Small intestine (tissue), 7 donors: Measurements from ENCODE around the gene CHURC1. TPM values are rescaled to one million over a fixed set of nuclear protein-coding genes. Genes with fewer than 3 reads are reported as not detected.

Experiments
- DNase-seq, 2 donors: peaks; one replicate each; pipeline versions ENCODE4 v3.0.0 to v3.0.0-alpha.2; 2013
- FAIRE-seq: peaks from 2 replicates; lab custom pipeline; 2012; peaks lifted over from hg19 to GRCh38; lab: Jason Lieb, UNC
- H3K27ac ChIP-seq, 3 donors: one replicate each; pipeline ENCODE4 v1.5.1; 2013; ENCODE audit warnings: low read length in 2 of 3, mild to moderate bottlenecking in 2 of 3, control low read depth in 1 of 3, inconsistent platforms in 1 of 3, low read depth in 1 of 3, moderate library complexity in 1 of 3
- H3K27me3 ChIP-seq, 3 donors: one replicate each; pipeline ENCODE4 v1.6.1; 2013; ENCODE audit warnings: low read length in 3 of 3, inconsistent platforms in 1 of 3; ENCODE audit not compliant: control insufficient read depth in 3 of 3, insufficient read depth in 3 of 3
- H3K36me3 ChIP-seq, 3 donors: one replicate each; pipeline ENCODE4 v1.6.1; 2013; ENCODE audit warnings: low read length in 3 of 3, inconsistent platforms in 1 of 3, low read depth in 1 of 3, mild to moderate bottlenecking in 1 of 3, moderate library complexity in 1 of 3; ENCODE audit not compliant: control insufficient read depth in 3 of 3, insufficient read depth in 2 of 3
- H3K4me1 ChIP-seq, 3 donors: one replicate each; pipeline ENCODE4 v1.6.1; 2013; ENCODE audit warnings: low read length in 2 of 3, inconsistent platforms in 1 of 3, low read depth in 1 of 3, mild to moderate bottlenecking in 1 of 3, moderate library complexity in 1 of 3; ENCODE audit not compliant: control insufficient read depth in 3 of 3, insufficient read depth in 2 of 3
- H3K4me3 ChIP-seq, 3 donors: one replicate each; pipeline ENCODE4 v1.5.1; 2013; ENCODE audit warnings: low read length in 3 of 3, control low read depth in 1 of 3, inconsistent platforms in 1 of 3, low read depth in 1 of 3, mild to moderate bottlenecking in 1 of 3, moderate library complexity in 1 of 3
- H3K9me3 ChIP-seq, 2 donors: one replicate each; pipeline ENCODE4 v1.6.1; 2013; ENCODE audit warnings: low read depth in 1 of 2, low read length in 1 of 2; ENCODE audit not compliant: control insufficient read depth in 2 of 2, insufficient read depth in 1 of 2
- WGBS, 3 donors: extraction: QIAGEN DNeasy Blood & Tissue Kit; methylation state at CpG; one replicate each; pipeline ENCODE4 v1.1.7; 2013; 5-methylcytosine and 5-hydroxymethylcytosine counted together
- polyA plus RNA-seq, 4 donors: library from polyadenylated mRNA; stranded (reverse) in 3 of 4; unstranded in 1 of 4; fragments of 200-250 nt in 3 of 4; fragments of 120-200 nt in 1 of 4; gene quantifications; one replicate each; pipeline versions ENCODE4 v1.2.1 to v1.2.3, GENCODE V29; 2013
- donor health status: healthy with polysubstance abuse.
- donor health status: control.
- donor health status: control.
- donor health status: Bipolar disorder and iron deficiency.
- donor health status: healthy.

Gene CHURC1
- polyA plus RNA-seq, 4 donors: 25.9 to 40.3 (median 33.9) TPM

GRCh38 chr14:64885559-64885958, 28.7 kb upstream of the CHURC1 start:
- Histone ChIP-seq H3K27ac (no peak overlapping the region), H3K4me1 (no peaks in the 10 kb centered on the region), H3K36me3 (no peaks in the 10 kb centered on the region), H3K27me3 (peaks cover 0 to 19% (median 0%) of the 10 kb centered on the region in 3 donors), H3K4me3 (no peak overlapping the region), H3K9me3 (no peaks in the 10 kb centered on the region)
- 95 to 97% (median 96%) methylated on average over 2 of the region's 2 CpGs for WGBS, 3 donors
- FAIRE-seq (no peak), DNase-seq (no peak)

GRCh38 chr14:64889352-64889751, 24.9 kb upstream of the CHURC1 start:
- whole genome bisulfite sequencing, 3 donors: 83 to 89% (median 88%) methylated on average over 6 of the region's 6 CpGs
- Histone ChIP-seq H3K4me1 (no peaks in the 10 kb centered on the region), H3K36me3 (no peaks in the 10 kb centered on the region), H3K27ac (no peak overlapping the region), H3K27me3 (peaks cover 0 to under 1% (median 0%) of the 10 kb centered on the region in 3 donors), H3K4me3 (no peak overlapping the region), H3K9me3 (no peaks in the 10 kb centered on the region)
- DNase-seq (no peak), FAIRE-seq (no peak)

DNA sequence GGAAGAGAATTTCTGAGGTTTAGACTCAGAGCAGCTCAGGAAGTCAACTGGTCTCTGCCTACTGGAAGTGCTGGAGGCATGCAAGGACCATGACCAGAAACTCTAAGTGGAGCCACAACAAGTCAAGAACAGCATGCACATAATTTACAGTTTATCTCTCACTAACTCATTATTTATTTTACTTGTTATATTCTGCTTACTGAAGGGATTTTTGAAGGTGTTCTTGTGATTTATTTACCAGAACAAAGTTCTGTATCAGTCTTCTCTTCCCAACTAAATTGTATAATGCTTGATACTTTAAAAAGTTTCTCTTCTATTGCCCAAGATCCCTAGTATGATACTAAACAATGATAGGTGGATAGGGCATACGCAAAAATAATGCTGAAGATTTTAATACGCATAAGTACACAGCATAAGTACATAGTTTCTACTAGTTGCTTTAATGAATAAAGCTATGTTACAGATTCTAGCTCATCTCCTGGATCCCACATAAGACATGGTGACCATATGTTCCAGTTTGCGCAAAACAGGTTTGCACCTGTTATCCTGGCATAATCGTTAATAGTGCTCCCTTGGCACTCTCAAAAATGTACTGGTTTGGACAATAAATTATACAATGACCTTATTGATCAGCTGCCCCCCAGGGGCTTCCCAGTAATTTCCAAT, 22.9 kb upstream of the CHURC1 start:
- no peaks in the 10 kb centered on the region for H3K27me3 ChIP-seq
- DNase-seq (no peak), FAIRE-seq (no peak)
- H3K4me1 ChIP-seq: no peaks in the 10 kb centered on the region
- no peak overlapping the region for H3K4me3 ChIP-seq
- 78 to 88% (median 84%) methylated on average over 4 of the region's 4 CpGs for WGBS, 3 donors
- no peak overlapping the region for H3K27ac ChIP-seq
- no peaks in the 10 kb centered on the region for H3K9me3 ChIP-seq
- H3K36me3 ChIP-seq: no peaks in the 10 kb centered on the region

GRCh38 chr14:64891839-64892375, 22.3 kb upstream of the CHURC1 start:
- no peaks in the 10 kb centered on the region for H3K27me3 ChIP-seq
- DNase-seq (peak; percentile 70 to 72), FAIRE-seq (no peak)

DNA sequence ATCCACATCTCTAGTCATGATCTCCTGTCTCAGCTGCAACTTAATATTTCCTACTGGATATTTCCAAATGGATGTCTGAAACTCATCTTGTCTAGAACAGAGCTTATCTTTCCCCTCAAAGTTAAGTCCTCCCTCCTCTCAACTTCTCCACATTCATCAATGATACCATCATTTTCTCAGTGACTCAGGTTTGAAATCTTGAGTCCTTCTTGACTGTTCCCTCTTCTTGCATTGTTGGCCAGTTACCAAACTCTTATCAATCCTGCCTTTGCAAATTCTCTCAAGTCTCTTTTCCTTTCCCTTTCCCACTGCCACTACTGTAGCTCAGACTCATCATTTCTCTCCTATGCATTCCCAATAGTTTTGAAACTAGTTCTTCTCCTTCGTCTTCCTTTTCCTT, 14.3 kb upstream of the CHURC1 start:
- no peak overlapping the region for H3K27ac ChIP-seq
- H3K27me3 ChIP-seq: peaks cover 0 to 4% (median 3%) of the 10 kb centered on the region in 3 donors
- H3K4me3 ChIP-seq: no peak overlapping the region
- H3K4me1 ChIP-seq: no peaks in the 10 kb centered on the region
- FAIRE-seq (no peak), DNase-seq (no peak)
- H3K36me3 ChIP-seq: no peaks in the 10 kb centered on the region
- H3K9me3 ChIP-seq: no peaks in the 10 kb centered on the region
- 28 to 56% (median 43%) methylated on average over 1 of the region's 1 CpG for WGBS, 3 donors

More at GRCh38 chr14:64891839-64892375, 22.3 kb upstream of the CHURC1 start:
- Histone ChIP-seq H3K9me3 (no peaks in the 10 kb centered on the region), H3K4me3 (no peak overlapping the region), H3K4me1 (no peaks in the 10 kb centered on the region), H3K36me3 (no peaks in the 10 kb centered on the region), H3K27ac (no peak overlapping the region)
- 45 to 47% (median 45%) methylated on average over 2 of the region's 2 CpGs for WGBS, 3 donors

DNA sequence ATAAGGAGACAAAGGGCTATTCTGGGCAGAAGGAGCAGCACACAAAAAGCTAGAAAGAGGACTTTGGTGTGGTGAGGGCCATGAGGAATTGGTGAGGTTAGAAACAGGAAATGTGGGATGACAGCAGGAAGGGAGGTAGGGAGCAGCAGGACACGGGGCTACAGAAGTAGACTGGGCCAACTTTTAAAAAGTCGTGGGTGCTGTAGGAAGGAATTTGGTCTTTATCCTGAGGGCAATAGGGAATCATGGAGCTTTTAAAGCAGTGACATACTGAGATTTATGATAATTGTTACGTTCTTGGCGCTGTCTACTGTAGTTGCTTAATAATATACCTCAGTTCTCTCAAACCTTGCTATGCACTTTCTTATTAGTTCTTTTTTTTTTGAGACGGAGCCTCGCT, 8.2 kb upstream of the CHURC1 start:
- FAIRE-seq (no peak), DNase-seq (no peak)
- Histone ChIP-seq H3K9me3 (no peaks in the 10 kb centered on the region), H3K27me3 (peaks cover 0 to 1% (median 0%) of the 10 kb centered on the region in 3 donors), H3K27ac (no peak overlapping the region), H3K36me3 (no peaks in the 10 kb centered on the region), H3K4me3 (no peak overlapping the region), H3K4me1 (no peaks in the 10 kb centered on the region)
- WGBS, 3 donors: 69 to 75% (median 71%) methylated on average over 6 of the region's 6 CpGs

- peak in 1 of 2 donors; percentile 26 for DNase-seq
- Histone ChIP-seq H3K27me3 (no peaks in the 10 kb centered on the region), H3K9me3 (no peaks in the 10 kb centered on the region), H3K36me3 (no peaks in the 10 kb centered on the region), H3K4me3 (no peak overlapping the region), H3K27ac (no peak overlapping the region), H3K4me1 (peaks cover 4 to 10% (median 8%) of the 10 kb centered on the region in 3 donors)
- WGBS, 3 donors: 26 to 37% (median 32%) methylated on average over 3 of the region's 3 CpGs
- no peak for FAIRE-seq
Measured at GRCh38 chr14:64910847-64911495, 3.3 kb upstream of the CHURC1 start.

- no peak for FAIRE-seq
- no peaks in the 10 kb centered on the region for H3K36me3 ChIP-seq
- H3K27me3 ChIP-seq: no peaks in the 10 kb centered on the region
- H3K4me1 ChIP-seq: peaks cover 4 to 10% (median 8%) of the 10 kb centered on the region in 3 donors
- WGBS, 3 donors: 0 to 43% (median 6%) methylated on average over 1 of the region's 1 CpG
- H3K27ac ChIP-seq: no peak overlapping the region
- H3K4me3 ChIP-seq: no peak overlapping the region
- no peaks in the 10 kb centered on the region for H3K9me3 ChIP-seq
- DNase-seq: peak in 1 of 2 donors; percentile 49
Measured at GRCh38 chr14:64912261-64912660, 2.0 kb upstream of the CHURC1 start.
